GM23338 (cell line): ENCODE data around the gene SLC6A12. TPM values are rescaled to one million over a fixed set of nuclear protein-coding genes. Genes with fewer than 3 reads are reported as not detected.
"Not testable (repeated sequence)": the region's sequence is repeated elsewhere in the genome, so short reads cannot be mapped to it uniquely, and the experiment has no call there.

Experiments
- ATAC-seq: fragments of 200-7000 bp; cut with Tn5 transposase; 3 replicates; pipeline ENCODE4 v1.9.1; 2020
- DNase-seq: peaks from one replicate; pipeline ENCODE4 v3.0.0-alpha.2; 2015; ENCODE audit warnings: low spot score
- H2AFZ ChIP-seq: fragments of 200-600 bp; sonication (generic); 2 replicates; pipeline ENCODE4 v1.8.0; 2016; ENCODE audit warnings: antibody characterized with exemption, mild to moderate bottlenecking, moderate library complexity
- H3F3A ChIP-seq: fragments of 200-600 bp; sonication (generic); replicated peaks from 2 replicates; pipeline ENCODE4 v1.8.0; 2017; ENCODE audit warnings: antibody characterized with exemption, mixed run types, low read depth
- H3K27ac ChIP-seq: fragments of 200-600 bp; sonication (generic); 2 replicates; pipeline ENCODE4 v1.6.1; 2016; ENCODE audit warnings: low read depth
- H3K27me3 ChIP-seq: fragments of 200-600 bp; sonication (generic); 2 replicates; pipeline ENCODE4 v1.8.0; 2016; ENCODE audit warnings: mild to moderate bottlenecking, mixed run types, moderate library complexity; ENCODE audit not compliant: insufficient read depth
- H3K36me3 ChIP-seq: fragments of 200-600 bp; sonication (generic); 2 replicates; pipeline ENCODE4 v1.8.0; 2016; ENCODE audit warnings: mild to moderate bottlenecking; ENCODE audit not compliant: insufficient read depth
- H3K4me1 ChIP-seq: fragments of 200-600 bp; sonication (generic); 2 replicates; pipeline ENCODE4 v1.8.0; 2016; ENCODE audit warnings: mild to moderate bottlenecking, moderate library complexity; ENCODE audit not compliant: insufficient read depth
- H3K4me2 ChIP-seq: fragments of 200-600 bp; sonication (generic); 2 replicates; pipeline ENCODE4 v1.7.1; 2017; ENCODE audit warnings: mixed run types
- H3K4me3 ChIP-seq: fragments of 200-600 bp; sonication (generic); 2 replicates; pipeline ENCODE4 v1.6.1; 2016; ENCODE audit warnings: mixed run types
- H3K79me2 ChIP-seq: fragments of 200-600 bp; sonication (generic); replicated peaks from 2 replicates; pipeline ENCODE4 v1.8.0; 2017; ENCODE audit warnings: mild to moderate bottlenecking; ENCODE audit not compliant: insufficient read depth
- H3K9me2 ChIP-seq: fragments of 200-600 bp; sonication (generic); 2 replicates; pipeline ENCODE4 v1.8.0; 2017; ENCODE audit not compliant: insufficient read depth
- H4K20me1 ChIP-seq: fragments of 200-600 bp; sonication (generic); replicated peaks from 2 replicates; pipeline ENCODE4 v1.8.0; 2017; ENCODE audit warnings: mild to moderate bottlenecking; ENCODE audit not compliant: insufficient read depth
- H3K27ac Mint-ChIP-seq: 2 replicates; pipeline ENCODE4 v1.8.0; 2020; ENCODE audit warnings: inconsistent platforms, mild to moderate bottlenecking, moderate library complexity, mixed read lengths
- H3K27me3 Mint-ChIP-seq: 3 replicates; pipeline ENCODE4 v1.8.0; 2022; ENCODE audit warnings: low read depth, mild to moderate bottlenecking, moderate library complexity, mixed read lengths, inconsistent platforms; ENCODE audit not compliant: insufficient read depth, poor library complexity
- H3K36me3 Mint-ChIP-seq: 3 replicates; pipeline ENCODE4 v1.8.0; 2021; ENCODE audit warnings: low read depth, mild to moderate bottlenecking, inconsistent platforms, moderate library complexity, mixed read lengths
- H3K4me1 Mint-ChIP-seq: 3 replicates; pipeline ENCODE4 v1.8.0; 2020; ENCODE audit warnings: mild to moderate bottlenecking, inconsistent platforms, mixed read lengths
- H3K4me3 Mint-ChIP-seq: 3 replicates; pipeline ENCODE4 v1.8.0; 2021; ENCODE audit warnings: moderate library complexity, mild to moderate bottlenecking, inconsistent platforms, mixed read lengths
- H3K9me3 Mint-ChIP-seq: 3 replicates; pipeline ENCODE4 v1.8.0; 2020; ENCODE audit warnings: moderate library complexity, mild to moderate bottlenecking, inconsistent platforms, mixed read lengths
- EZH2 ChIP-seq: fragments of 200-600 bp; sonication (generic); IDR thresholded peaks from one replicate; pipeline ENCODE4 v1.8.0; 2017; ENCODE audit warnings: antibody characterized with exemption, mild to moderate bottlenecking, low read depth; ENCODE audit not compliant: unreplicated experiment
- EZH2phosphoT487 ChIP-seq: fragments of 200-600 bp; sonication (generic); IDR thresholded peaks from one replicate; pipeline ENCODE4 v1.8.1; 2018; ENCODE audit warnings: antibody characterized with exemption; ENCODE audit not compliant: unreplicated experiment
- NANOG ChIP-seq: IDR thresholded peaks from 2 replicates; pipeline ENCODE4 v1.6.1; 2016; ENCODE audit warnings: antibody characterized with exemption, borderline replicate concordance
- POLR2AphosphoS5 ChIP-seq: IDR thresholded peaks from 2 replicates; pipeline ENCODE4 v1.6.1; 2016; ENCODE audit warnings: antibody characterized with exemption, low read depth
- STAT1 ChIP-seq: IDR thresholded peaks from one replicate; pipeline ENCODE4 v1.6.1; 2016; ENCODE audit warnings: antibody characterized with exemption; ENCODE audit not compliant: unreplicated experiment
- ZNF331 ChIP-seq: fragments of 250-450 bp; sonication (Bioruptor Pico); IDR thresholded peaks from 2 replicates; pipeline ENCODE4 v1.5.0; 2020; ENCODE audit warnings: low read depth, mild to moderate bottlenecking, moderate library complexity
- ZNF462 ChIP-seq: fragments of 250-450 bp; sonication (Bioruptor Pico); IDR thresholded peaks from 2 replicates; pipeline ENCODE4 v1.5.0; 2020; ENCODE audit warnings: mild to moderate bottlenecking, moderate library complexity
- polyA plus RNA-seq: library from polyadenylated mRNA; unstranded; fragments of >200 nt; fragmentation: Nextera tagmentation; extraction: Ambion mirVana; gene quantifications from 2 replicates; pipeline ENCODE4 v1.2.1, GENCODE V29; 2016
- total RNA-seq: library from RNA; depleted of rRNA; stranded (reverse); fragments of >200 nt; shearing (Covaris generic); gene quantifications from 2 replicates; pipeline ENCODE4 v1.2.3, GENCODE V29; 2014
- TF ChIP-seq, protein P1 (sequence below): IDR thresholded peaks from 2 replicates; pipeline ENCODE4 v1.6.1; 2016; ENCODE audit warnings: antibody characterized with exemption
- TF ChIP-seq, protein P2 (sequence below), 2 experiments: fragments of 200-600 bp in 1 of 2; sonication (generic) in 1 of 2; conservative IDR thresholded peaks; 2 replicates each; pipeline versions ENCODE4 v1.5.1 to v1.6.1; 2016 to 2017; ENCODE audit warnings: antibody characterized with exemption in 2 of 2, low read depth in 2 of 2, mild to moderate bottlenecking in 2 of 2, moderate library complexity in 1 of 2

SLC6A12 gene
- total and polyA plus RNA-seq, 2 experiments from 2014 or later: 0.56 TPM; not detected in 1

DNA sequence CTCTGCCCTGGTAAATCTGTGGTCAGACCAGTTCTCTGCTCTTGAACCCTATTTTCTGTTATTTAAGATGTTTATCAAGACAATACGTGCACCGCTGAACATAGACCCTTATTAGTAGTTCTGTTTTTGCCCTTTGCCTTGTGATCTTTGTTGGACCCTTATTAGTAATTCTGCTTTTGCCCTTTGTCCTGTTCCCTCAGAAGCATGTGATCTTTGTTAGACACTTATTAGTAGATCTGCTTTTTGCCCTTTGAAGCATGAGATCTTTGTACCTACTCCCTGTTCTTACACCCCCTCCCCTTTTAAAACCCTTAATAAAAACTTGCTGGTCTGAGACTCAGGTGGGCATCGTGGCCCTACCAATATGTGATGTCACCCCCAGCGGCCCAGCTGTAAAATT is 22.0 kb upstream of the SLC6A12 start:
- H4K20me1 ChIP-seq, H3K4me2 ChIP-seq, H3K27me3 ChIP-seq, H3K27ac ChIP-seq, H3K36me3 ChIP-seq, H2AFZ ChIP-seq, H3K27ac Mint-ChIP-seq, H3K4me3 Mint-ChIP-seq, DNase-seq, H3K9me2 ChIP-seq, ATAC-seq, H3K27me3 Mint-ChIP-seq, H3K4me3 ChIP-seq, H3K4me1 ChIP-seq, H3K4me1 Mint-ChIP-seq, H3F3A ChIP-seq, H3K79me2 ChIP-seq: not testable (repeated sequence)
- Mint-ChIP-seq H3K36me3 (peaks cover 13% of the 10 kb centered on the region), H3K9me3 (peaks cover 30% of the 10 kb centered on the region)

DNA sequence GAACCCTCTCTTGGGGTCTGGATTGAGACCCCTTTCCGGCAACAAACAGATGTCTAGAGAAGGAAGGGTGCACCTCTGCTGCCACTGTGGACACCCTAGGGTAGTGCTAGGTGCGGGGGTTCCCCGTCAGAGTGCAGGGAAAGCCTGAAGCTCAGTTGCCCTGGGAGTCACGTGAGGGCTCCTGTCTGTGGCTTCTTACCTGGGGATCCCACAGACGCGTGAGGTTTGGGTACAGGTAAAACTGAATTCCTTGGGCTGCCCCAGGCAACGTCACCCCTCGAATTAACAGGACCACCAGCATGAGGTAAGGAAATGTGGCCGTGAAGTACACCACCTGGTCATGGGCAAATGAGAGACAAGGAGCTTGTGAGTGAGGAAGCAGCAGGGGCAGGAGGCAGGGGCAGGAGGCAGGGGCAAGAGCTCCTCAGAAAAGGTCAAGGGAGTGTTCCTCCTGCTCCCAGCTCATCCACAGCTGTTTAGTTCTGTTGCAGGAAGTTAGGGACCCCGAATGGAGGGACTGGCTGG is 21.0 kb upstream of the SLC6A12 start:
- H3K36me3 ChIP-seq: no peaks in the 10 kb centered on the region
- H3K27ac ChIP-seq: no peak overlapping the region
- TF ChIP-seq ZNF462 (no peak), POLR2AphosphoS5 (no peak), NANOG (no peak), STAT1 (no peak), EZH2phosphoT487 (no peak), ZNF331 (no peak), EZH2 (no peak)
- TF ChIP-seq, protein P1, sequence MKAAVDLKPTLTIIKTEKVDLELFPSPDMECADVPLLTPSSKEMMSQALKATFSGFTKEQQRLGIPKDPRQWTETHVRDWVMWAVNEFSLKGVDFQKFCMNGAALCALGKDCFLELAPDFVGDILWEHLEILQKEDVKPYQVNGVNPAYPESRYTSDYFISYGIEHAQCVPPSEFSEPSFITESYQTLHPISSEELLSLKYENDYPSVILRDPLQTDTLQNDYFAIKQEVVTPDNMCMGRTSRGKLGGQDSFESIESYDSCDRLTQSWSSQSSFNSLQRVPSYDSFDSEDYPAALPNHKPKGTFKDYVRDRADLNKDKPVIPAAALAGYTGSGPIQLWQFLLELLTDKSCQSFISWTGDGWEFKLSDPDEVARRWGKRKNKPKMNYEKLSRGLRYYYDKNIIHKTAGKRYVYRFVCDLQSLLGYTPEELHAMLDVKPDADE: no peak
- TF ChIP-seq, protein P2, sequence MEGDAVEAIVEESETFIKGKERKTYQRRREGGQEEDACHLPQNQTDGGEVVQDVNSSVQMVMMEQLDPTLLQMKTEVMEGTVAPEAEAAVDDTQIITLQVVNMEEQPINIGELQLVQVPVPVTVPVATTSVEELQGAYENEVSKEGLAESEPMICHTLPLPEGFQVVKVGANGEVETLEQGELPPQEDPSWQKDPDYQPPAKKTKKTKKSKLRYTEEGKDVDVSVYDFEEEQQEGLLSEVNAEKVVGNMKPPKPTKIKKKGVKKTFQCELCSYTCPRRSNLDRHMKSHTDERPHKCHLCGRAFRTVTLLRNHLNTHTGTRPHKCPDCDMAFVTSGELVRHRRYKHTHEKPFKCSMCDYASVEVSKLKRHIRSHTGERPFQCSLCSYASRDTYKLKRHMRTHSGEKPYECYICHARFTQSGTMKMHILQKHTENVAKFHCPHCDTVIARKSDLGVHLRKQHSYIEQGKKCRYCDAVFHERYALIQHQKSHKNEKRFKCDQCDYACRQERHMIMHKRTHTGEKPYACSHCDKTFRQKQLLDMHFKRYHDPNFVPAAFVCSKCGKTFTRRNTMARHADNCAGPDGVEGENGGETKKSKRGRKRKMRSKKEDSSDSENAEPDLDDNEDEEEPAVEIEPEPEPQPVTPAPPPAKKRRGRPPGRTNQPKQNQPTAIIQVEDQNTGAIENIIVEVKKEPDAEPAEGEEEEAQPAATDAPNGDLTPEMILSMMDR (conservative IDR thresholded peaks at IDR 0.05; ENCODE audit: low read depth in 2 of 2): no peak
- no peak for DNase-seq
- no peaks in the 10 kb centered on the region for H3K79me2 ChIP-seq
- no peaks in the 10 kb centered on the region for H3F3A ChIP-seq
- H3K27ac Mint-ChIP-seq: no peak overlapping the region
- H3K4me1 Mint-ChIP-seq: peaks cover 15% of the 10 kb centered on the region
- H3K4me3 Mint-ChIP-seq: no peak overlapping the region
- H3K4me3 ChIP-seq: no peak overlapping the region
- peaks cover 30% of the 10 kb centered on the region for H3K9me3 Mint-ChIP-seq
- no peaks in the 10 kb centered on the region for H4K20me1 ChIP-seq
- H3K4me2 ChIP-seq: no peak overlapping the region
- peaks cover 7% of the 10 kb centered on the region for H3K27me3 Mint-ChIP-seq
- no peak overlapping the region for H2AFZ ChIP-seq
- peaks cover 13% of the 10 kb centered on the region; the same call in 1 of the 2 replicates for H3K4me1 ChIP-seq
- H3K27me3 ChIP-seq: no peaks in the 10 kb centered on the region
- peaks cover 13% of the 10 kb centered on the region for H3K36me3 Mint-ChIP-seq
- ATAC-seq: no peak
- no peaks in the 10 kb centered on the region for H3K9me2 ChIP-seq
